ENCODE measurements around the gene PSTPIP1.
"Not testable (repeated sequence)": the region's sequence is repeated elsewhere in the genome, so short reads cannot be mapped to it uniquely, and the experiment has no call there.

Gene PSTPIP1

DNA sequence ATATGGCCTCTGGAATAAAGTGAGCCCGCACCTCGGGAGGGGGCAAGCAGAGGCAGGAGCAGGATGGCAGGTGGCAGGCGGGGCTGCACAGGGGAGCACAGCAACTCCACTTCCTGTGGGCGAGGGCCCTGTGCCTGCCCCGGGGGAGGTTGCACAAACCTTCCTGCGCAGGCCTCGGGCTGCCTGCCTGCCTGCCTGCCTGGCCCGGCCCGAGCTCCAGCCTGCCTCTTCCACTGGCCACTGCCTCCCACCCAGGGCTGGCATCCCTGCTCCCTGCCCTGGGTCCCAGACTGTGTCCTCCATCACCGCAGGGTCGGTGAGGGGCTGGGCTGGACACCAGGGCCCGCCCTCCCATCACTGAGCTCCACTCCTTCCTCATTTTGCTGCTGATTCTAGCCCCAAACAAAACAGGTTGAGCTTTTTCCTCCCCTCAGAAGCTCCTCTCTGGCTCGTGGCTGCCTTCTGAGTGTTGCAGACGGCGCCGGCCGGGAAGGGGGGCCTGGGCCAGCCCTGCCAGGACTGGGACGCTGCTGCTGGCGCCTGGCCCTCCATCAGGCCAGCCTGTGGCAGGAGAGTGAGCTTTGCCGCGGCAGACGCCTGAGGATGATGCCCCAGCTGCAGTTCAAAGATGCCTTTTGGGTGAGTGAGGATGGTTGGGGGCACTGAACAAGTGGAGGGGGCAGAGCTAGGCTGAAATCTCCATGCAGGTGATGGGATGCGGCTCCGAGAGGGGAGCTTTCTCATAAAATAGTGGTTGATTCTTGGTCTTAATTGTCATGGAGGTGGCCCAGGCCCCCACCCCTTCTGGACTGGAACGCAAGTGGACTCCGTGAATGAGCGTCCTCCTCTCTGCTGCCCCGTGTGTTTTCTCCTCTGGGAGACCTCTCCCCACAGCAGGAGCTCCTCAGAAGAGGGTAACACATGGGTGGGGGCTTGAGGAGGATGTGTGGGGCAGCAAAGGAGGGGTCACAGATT, at the start of gene PSTPIP1:
PSTPIP1 (plus strand) TSS at position 156 of the 975 bp plus-strand sequence; CDS start at position 604, 448 bp downstream.
- peak; percentile 65 for DNase-seq (ENCODE audit: low read depth)

DNA sequence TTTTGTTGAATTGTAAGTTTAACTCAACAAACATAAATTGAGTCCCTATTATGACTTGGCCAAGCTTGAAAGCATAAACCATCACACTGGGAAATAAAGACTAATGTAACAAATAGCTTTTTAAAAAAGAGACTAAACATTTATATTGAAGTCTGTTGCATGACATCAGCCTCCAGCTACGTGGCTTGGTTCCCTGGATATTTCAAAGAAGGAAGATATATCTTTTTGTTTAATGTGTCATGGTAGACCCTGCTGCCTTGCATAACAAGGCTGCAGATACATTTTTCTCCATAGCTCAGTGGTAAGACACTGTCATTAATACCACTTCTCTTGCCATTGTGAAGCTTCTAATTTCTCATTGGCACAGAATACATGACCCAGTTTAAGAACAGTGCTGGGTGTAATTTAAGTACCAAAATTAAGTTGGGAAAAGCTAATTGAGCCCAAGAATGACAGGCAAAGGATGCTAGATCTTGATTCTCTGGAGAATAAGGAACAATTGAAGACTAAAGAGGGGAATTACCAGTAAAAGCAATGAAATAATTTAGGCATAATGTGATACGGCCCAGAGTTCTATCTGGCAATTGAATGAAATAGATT, 49.3 kb upstream of the PSTPIP1 start:
- no peak for DNase-seq (ENCODE audit: low read depth)

- no peak for DNase-seq (ENCODE audit: low read depth)
Measured at GRCh38 chr15:76947454-76947853, 47.5 kb upstream of the PSTPIP1 start.

- DNase-seq (ENCODE audit: low read depth): no peak
Measured at GRCh38 chr15:76951220-76951619, 43.7 kb upstream of the PSTPIP1 start.

- no peak for DNase-seq (ENCODE audit: low read depth)
Measured at GRCh38 chr15:76953913-76954312, 41.0 kb upstream of the PSTPIP1 start.

GRCh38 chr15:76954744-76955143, 40.2 kb upstream of the PSTPIP1 start:
- no peak for DNase-seq (ENCODE audit: low read depth)

GRCh38 chr15:76961268-76962011, 33.5 kb upstream of the PSTPIP1 start:
- DNase-seq (ENCODE audit: low read depth): no peak

GRCh38 chr15:76962337-76963013, 32.5 kb upstream of the PSTPIP1 start:
- no peak for DNase-seq (ENCODE audit: low read depth)

GRCh38 chr15:76963596-76963995, 31.3 kb upstream of the PSTPIP1 start:
- no peak for DNase-seq (ENCODE audit: low read depth)

DNA sequence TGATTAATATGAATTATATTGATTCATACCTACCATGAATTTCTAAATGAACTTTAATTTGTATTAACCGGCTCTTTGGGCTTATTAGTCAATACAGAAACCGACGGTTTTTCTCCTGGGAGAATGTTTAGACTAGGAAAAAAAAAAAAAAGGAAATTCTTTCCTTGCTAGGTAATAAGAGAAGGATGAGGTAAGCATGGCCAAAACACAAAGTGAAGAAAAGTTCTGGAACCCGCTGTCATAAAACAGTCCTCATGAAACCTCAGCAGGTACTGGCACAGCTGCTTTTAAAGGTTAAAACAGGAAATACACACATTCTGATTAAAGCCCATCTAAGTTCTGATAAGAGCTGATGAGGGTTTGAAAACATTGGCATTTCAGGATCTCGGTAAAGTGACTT, 30.8 kb upstream of the PSTPIP1 start:
- DNase-seq (ENCODE audit: low read depth): no peak

- DNase-seq (ENCODE audit: low read depth): not testable (repeated sequence)
Measured at GRCh38 chr15:76966051-76966450, 28.9 kb upstream of the PSTPIP1 start.

DNA sequence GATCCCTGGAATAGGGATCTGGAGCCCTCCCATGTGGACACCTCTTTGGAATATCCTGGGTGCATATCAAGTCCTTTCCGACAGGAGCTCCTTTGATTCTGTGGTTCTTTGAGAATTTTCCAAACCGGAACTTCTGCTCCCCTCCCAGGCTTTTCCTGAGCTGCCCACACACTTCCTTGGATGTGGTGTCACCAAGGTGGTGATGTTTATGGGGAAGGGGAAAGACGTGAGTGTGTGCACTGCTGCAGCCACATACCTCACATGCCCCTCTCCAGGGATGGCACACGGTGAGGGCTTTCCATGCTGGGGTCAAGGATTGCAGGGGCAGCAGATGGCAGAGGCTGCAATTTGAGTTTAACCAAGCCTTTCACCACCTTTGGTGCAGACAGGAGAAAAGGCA, 27.9 kb upstream of the PSTPIP1 start:
- DNase-seq (ENCODE audit: low read depth): no peak

- no peak for DNase-seq (ENCODE audit: low read depth)
Measured at GRCh38 chr15:76968306-76968705, 26.6 kb upstream of the PSTPIP1 start.

DNA sequence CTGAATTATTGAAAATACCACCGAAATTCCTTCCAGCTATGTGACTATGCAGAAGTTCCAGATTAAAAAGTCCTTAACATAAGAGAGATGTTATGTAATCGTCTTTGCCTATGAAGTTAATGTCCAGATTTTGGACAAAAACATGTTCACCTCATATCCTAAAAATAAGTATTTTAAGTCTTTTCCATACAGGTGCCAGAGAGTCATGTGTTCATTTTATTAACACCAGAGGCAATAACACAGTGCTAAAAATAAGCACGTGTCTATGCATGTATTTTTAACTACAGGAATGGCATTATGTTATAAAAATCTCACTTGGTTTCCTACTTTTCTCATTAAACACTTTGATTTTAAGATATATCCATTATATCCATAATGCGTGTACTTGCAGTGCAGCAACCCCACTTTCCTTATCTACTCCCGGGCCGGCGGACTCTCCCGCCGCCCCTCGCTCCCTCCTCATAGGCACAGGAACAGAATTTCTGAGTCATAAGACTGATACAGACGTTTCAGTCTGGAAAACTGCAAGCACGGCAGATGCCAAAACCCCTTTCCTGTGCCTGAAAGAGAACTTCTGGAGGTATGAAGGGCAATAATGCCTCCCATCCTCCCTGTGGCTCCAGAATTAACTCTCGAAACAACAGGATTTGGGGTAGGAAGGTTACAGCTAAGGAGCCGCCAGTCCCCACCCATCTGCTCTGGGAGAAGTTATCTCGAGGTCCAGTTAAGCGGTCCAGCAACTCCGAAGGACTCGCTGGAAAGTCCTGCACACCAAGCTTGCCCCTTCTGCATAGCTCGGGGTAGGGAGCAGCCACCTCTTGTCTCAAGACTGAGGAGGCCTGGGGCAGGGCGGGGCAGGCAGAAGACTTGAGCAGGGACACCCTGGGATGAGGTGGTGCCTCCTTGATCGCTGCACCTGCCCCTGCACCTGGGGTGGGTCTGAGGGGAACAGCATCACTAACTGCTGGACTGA, 22.3 kb upstream of the PSTPIP1 start:
- no peak for DNase-seq (ENCODE audit: low read depth)

DNA sequence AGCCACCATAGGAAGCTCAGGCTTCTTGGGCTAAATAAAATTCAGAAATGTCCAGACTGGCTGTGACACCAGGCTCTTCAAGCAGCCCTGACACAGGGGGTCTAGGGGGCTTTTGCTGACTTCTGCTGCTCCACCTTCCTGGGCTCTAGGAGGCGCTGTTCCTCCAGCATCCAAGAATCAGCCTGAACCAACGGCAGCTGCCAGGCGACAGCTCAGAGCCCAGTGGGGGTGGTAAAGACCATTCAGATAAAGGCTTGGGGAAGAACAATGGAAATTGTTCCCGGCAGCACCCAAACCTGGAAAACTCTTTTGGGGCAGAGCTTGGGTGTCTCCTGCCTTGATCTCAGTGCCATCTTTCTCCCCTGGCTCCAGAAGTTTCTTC, 21.6 kb upstream of the PSTPIP1 start:
- DNase-seq (ENCODE audit: low read depth): peak; percentile 66

GRCh38 chr15:76973906-76974305, 21.0 kb upstream of the PSTPIP1 start:
- DNase-seq (ENCODE audit: low read depth): no peak

GRCh38 chr15:76974456-76975036, 20.4 kb upstream of the PSTPIP1 start:
- no peak for DNase-seq (ENCODE audit: low read depth)

- no peak for DNase-seq (ENCODE audit: low read depth)
Measured at GRCh38 chr15:76976141-76976540, 18.8 kb upstream of the PSTPIP1 start.

DNA sequence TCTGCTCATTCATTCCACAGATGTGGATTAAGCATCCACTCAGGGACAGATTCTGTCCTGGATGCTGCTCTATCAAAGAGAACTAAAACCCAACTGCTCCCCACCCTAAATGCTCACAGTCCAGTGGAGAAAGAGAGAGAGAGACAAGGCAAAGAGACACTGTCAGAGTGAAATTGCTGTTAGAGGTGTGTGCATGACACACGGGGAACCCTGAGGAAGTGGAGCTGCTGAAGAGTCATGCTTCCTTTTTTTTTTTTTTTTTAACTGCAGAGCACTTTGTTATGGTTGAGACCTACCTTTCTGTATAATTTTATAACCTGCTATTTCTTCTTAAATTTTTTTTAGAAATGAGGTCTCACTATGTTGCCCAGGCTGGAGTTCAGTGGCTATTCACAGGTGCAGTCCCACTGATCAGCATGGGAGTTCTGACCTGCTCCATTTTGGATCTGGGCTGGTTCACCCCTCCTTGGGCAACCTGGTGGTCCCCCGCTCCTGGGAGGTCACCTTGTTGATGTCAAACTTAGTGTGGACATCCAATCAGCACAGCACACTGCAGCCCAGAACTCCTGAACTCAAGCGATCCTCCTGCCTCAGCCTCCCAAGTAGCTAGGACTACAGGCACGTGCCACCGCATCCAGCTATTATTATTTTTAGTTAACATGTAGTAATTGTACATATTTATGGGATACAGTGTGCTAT, 18.2 kb upstream of the PSTPIP1 start:
- DNase-seq (ENCODE audit: low read depth): no peak
